HG02798 (cell line): ENCODE results near the gene LRRC8A.

Experiments
- ATAC-seq: cut with Tn5 transposase; IDR thresholded peaks from one replicate; pipeline ENCODE4 v1.9.1; 2021; ENCODE audit warnings: mild to moderate bottlenecking; ENCODE audit not compliant: unreplicated experiment, poor library complexity

The LRRC8A gene

DNA sequence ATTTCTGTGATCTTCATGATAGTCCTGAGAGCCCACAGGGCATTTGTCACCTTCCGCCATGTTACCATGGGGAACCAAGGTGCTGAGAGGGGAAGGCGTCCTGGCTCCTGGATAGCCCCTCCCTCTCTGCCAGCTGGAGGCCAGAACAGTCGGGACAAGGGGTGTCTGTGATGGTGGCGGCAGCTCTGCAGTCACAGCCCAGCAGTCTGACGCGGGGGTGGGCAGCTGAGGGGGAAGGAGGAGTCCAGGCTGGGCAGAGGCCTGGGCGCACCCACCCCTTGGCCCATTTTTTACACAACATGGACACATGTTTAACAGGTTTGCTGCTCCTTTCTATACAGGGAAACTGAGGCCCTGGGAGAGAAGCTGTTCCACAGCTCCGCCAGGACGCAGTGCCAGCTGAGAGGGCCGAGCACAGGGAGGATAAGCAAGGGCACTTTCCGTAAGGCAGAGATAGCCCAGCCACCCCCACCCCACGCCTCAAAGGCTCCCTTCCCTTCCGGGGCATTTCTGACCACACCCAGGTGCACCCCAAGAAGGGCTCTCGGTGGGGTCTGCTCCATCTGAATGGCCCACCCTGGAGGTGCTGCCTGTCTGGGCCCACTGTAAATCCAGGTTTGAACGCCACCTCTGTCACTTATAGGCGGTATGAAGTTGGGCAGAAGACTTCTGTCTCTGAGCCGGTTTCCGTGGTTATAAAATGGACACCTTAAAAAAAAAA is 17.1 kb downstream of the LRRC8A start:
- no peak for ATAC-seq

DNA sequence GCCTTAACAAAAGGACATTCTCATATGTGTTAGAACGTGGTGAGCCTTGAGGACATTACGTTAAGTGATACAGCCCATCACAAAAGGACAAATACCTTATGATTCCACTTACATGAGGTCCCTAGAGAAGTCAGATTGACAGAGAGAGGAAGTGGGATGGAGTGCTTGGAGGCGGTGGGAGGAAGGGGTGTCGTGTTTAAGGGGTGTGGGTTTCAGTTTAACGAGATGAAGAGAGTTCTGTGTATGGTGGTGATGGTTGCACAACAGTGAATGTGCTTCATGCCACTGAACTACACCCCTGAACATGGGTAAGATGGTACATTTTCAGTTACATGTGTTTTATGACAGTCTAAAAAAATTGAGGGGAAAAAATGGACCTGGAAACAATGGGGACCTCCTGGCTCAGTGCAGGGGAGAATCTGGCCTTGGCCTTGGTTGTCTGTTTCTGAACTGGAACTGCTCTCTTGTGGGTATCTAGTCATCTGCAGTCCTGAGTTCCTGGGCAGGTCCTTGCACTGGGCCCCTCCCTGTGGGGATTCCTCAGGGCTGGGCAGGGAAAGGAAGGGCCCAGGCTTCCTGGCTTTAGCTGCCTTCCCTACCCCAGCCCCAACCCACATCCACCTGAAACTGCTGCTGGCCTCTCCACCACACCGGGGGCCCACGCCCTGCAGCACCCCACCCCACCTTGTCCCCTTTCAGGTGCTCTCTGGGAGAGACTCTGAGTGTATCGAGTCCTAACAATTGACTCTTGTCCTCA is 17.8 kb downstream of the LRRC8A start:
- no peak for ATAC-seq

DNA sequence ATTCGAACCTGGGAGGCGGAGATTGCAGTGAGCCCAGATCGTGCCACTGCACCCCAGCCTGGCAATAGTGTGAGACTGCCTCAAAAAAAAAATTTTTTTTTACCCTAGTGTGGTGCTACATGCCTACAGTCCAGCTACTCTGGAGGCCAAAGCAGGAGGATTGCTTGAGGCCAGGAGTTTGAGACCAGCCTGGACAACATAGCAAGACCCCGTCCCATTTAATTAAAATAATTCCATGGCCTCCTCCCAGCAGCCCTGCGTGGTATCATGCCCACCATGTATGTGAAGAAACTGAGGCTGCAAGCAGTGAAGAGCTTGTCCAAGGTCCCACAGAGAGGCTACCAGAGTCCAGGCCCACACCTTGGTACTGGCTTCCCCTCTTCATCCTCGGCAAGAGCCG is 19.4 kb downstream of the LRRC8A start:
- no peak for ATAC-seq

DNA sequence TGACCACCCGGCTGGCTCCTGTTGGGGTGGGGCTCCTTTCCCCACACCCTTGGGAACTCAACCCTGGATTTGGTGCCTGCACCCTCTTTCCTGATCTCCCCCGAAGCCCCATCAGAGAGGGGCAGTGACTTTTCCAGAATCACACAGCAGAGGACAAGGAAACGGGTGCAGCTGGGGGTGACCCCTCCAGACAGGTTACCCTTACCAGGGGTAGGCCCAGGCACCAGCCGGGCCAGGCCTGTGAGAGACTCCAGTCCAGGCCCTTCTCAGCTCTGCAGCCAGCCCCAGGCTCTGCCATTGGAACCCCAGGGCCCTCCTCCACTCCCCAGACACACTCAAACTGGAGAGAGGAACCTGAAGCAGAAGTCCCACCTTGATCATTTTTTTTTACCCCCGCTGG is 19.9 kb downstream of the LRRC8A start:
- ATAC-seq: no peak

DNA sequence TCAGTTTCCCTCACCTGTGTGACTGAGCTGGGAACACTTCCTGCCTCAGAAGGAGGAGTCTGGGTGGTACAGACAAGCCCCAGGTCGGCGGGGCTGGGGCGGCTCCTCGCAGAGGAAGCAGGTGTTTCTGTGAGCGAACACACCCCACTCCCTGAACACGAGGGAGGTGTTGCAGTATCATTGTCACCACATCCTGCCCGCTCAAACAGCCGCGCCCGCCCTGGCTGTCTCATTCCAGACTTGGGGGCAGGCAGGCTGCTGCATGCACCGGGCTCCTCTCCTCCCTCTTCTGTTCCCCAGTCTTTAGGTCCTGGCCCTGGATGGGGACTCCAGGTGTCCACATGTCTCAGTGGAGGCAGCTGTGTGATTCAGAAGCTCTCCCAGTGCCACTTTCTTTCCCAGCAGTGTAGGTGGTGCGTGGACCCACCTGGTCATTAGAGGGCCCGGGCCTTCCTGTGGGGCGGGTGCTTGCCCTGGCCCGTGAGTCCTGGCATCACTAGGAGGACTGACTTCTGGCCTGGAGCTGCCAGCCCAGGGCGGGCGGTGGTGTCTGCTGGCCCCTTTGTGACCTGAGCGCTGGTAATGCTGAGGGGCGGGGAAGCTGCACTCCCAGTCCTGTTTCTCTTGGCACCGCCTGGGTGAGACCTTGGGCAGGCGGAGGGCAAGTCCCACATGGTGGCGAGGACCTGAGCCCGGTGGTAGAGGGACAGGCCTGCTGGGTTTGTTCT is 20.6 kb downstream of the LRRC8A start:
- ATAC-seq: peak; percentile 83

DNA sequence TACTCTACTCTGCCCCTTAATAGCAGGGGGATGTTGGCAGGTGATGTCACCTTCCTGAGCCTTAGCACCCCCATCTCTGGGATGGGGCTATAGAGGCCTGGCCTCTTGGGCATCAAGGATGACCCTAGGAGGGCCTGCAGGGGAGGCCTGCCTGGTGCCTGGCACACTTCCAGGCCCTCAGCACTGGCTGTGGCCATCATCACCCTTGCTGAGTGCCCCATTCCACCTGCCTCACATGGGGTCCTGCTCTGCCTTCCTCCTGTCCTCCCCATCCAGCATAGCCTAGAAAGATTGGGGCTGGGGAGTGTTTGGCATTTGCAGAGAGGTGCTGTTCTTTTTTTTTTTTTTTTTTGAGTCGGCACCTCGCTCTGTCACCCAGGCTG is 21.1 kb downstream of the LRRC8A start:
- ATAC-seq: no peak

DNA sequence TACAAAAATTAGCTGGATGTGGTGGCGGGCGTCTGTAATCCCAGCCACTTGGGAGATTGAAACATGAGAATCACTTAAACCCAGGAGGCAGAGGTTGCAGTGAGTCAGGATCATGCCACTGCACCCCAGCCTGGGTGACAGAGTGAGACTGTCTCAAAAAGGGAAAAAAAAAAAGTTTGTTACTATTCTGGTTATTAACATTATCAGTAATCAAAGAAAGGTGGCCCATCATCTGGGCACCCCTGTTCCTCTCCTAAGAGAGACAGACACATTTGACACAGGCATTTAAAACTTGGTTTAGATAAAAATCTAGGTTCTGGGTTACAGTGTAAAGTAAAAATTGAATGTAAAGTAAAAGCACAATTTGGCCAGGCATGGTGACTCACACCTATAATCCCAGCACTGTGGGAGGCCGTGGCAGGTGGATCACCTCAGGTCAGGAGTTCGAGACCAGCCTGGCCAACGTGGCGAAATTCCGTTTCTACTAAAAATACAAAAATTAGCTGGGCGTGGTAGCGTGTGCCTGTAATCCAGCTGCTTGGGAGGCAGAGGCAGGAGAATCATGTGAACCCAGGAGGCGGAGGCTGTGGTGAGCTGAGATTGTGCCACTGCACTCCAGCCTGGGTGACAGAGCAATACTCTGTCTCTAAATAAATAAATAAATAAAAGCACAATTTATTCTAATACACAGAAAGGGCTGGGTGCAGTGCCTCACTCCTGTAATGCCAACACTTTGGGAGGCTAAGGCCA is 22.1 kb downstream of the LRRC8A start:
- no peak for ATAC-seq

DNA sequence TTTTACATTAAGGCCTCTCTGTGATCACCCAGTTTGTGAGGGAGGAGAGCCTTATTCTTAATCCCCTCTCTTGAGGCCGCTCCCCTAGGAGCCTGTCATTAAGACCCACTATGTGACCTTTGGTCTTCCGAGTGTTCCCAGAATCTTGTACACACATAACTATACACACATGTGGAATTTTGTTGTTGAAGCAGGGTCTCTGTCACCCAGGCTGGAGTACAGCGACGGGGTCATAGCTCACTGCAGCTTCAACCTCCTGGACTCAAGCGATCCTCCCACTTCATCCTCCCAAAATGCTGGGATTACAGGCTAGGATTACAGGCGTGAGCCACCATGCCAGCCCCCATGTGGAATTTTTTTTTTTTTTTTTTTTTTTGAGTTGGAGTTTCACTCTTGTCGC is 24.0 kb downstream of the LRRC8A start:
- ATAC-seq: no peak

DNA sequence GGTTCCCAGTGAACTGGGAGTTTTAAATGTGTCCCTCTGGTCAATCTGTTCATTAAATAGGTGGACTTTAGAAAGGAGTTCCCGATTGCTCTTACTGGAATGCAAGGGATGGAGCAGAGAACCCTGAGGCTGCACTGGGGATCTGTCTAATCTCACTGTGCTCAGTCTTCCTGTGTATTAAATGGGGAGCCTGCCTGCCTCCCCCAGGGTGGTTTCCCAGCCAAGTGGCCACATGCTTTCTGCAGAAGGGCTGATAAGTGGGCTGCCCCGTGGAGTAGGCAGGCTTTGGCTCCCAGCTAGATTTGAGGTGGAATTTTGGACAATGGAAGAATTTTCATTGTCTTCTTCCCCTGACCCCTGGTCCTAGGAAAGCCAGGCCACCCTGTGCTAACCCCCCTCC is 24.8 kb downstream of the LRRC8A start:
- ATAC-seq: no peak

DNA sequence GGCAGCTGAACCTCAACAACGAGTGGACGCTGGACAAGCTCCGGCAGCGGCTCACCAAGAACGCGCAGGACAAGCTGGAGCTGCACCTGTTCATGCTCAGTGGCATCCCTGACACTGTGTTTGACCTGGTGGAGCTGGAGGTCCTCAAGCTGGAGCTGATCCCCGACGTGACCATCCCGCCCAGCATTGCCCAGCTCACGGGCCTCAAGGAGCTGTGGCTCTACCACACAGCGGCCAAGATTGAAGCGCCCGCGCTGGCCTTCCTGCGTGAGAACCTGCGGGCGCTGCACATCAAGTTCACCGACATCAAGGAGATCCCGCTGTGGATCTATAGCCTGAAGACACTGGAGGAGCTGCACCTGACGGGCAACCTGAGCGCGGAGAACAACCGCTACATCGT is 26.4 kb downstream of the LRRC8A start:
- ATAC-seq: no peak

DNA sequence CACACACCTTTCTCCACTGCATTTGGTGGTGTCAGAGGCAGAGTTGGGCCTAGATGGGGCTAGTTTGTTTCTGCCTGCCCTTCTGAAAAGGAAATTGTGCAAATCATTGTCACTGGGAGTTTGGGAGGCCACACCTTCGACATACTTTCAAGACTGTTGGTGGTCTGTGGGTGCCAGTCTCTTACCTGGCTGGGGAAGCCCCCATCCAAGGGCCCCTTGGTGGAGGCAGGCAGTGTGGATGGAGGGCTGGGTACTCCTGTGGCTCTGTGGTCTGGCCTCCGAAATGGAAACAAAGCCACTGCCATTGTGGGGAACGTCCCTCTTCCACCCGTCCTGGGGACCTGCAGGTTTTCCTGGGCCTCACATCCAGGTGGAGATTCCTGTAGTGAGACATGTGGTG is 27.9 kb downstream of the LRRC8A start:
- no peak for ATAC-seq

DNA sequence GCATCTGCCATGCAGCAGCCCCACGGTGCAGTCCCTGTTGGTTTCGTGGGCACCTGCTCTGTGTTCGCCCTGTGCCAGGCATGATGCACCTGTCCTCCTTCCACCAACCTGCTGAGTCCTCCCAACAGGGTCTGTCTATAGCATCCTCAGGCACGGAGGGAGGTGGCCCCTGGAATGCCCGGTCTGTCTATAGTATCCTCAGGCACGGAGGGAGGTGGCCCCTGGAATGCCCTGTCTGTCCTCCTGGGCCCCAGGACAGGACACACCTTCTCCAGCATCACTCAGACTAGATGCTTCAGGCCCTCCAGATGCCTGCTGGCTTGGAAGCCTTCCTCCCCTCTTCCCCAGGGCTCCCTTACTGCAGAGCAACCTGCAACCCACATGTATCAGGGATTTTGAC is 29.0 kb downstream of the LRRC8A start:
- ATAC-seq: no peak

DNA sequence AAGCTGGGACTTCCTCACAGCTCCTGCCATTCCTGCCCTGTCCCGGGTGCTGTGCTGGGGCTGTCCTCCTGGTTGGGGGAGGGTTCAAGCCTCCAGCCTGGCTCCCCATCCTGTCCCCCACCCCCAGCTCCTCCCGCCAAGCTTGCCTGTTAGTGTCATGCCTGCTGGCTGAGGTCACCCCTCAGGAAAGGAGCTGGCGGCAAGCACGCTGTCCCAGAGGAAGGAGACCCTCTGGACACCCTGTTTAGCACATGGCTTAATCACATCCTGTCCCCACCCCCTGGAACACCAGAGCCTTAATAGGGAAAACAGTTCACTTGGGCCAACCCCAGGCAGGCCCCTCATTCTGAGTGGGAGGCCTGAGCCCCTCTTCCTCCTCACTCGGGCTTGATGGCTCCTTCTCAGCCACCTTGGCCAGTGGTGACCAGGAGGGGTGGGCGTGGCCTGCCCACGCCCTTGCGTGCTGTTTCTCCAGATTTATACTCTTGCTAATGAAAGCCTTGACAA is 29.6 kb downstream of the LRRC8A start:
- no peak for ATAC-seq

DNA sequence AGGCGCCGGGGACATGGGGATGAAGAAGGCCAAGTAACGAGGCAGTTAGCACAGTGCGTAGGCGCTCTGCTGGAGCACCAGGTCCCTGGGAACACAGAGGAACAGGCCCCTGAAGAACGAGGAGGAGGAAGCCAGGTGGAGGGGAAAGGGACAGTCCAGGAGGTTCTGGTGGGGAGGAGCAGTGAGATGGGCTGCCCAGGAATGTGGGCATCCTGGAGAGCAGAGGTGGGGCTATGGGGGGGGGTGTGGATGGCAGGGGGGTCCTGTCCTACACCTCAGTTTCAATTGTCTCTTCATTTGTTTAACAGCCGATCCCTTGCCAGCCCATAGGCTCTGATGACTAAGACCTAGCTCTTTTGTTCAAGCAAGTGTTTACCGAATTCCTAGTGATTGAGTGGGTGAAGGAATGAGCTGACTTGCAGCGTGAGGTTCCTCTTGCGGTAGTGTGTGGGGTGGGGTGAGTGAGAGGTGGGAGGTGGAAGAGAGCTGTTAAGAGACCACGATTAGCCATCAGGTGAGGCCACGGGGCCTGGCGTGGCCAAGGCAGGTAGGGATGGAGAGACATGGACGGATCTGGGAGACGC is 30.4 kb downstream of the LRRC8A start:
- no peak for ATAC-seq

DNA sequence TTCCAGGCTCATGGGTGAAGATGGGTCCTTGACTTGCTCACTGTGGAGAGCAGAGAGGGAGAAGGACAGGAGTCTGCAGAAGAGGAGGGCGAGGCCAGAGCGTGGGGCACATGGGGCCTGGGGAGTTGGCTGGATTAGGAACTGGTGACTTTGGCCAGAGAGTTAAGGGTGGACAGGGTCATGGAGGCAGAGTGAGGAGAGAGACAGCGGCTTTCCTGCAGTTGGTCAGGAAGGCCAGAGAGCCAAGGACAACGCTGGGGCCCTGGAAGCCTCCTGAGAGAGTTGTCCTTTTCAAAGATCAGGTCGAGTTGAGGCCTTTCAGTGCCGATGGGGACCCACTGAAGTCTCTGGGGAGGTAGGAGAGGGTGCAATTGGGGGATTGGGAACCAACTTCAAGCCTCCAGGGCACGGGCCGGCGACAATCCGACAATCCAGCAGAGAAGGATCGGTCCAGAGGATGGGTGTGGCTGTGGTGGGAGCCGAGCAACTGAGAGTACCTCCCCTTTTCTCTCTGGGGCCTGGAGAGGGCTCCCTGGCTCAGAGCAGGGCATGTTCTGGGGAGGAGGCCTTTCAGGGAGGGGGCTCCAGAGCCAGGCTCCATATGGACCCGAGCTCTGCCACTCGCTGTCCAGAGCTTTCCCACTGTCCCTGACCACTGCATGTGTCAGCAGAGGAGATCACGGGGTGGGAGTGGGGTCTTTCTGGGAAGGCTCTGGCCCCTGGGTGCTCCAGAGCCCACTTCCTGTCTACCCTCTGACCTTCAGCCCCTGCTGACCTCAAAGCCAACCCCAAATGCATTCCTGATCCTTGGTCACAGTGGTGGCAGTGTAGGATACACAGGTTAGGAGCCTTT is 31.3 kb downstream of the LRRC8A start:
- no peak for ATAC-seq

DNA sequence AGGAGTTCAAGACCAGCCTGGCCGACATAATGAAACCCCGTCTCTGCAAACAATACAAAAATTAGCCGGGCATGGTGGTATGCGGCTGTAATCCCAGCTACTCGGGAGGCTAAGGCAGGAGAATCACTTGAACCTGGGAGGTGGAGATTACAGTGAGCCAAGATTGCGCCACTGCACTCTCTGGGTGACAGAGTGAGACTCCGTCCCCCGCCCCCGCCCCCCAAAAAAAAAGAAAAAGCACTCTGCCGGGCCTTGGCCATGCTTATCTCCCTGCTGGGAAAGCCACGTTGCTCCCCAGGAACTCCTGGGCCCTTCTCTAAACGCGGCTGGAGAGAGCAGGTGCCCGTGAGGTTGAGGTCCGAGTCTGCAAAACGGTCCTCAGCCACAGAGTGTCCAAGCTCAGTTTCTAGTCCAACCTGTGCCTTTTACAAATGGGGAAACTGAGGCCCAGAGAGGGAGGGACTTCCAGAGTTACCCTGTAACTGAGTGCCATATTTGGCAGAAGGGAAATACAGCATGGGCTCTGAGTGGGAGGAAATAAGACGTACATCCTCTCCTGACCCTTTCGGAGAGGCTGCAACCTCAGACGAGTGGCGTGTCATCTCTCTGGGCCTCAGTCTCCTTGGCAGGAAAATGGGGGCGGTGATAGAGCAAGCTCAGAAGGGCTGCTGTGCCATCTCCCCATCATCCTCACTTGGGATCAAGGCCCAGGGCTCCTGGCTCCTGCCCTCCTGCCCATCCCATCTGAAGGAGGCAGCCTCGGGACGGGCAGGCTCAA is 32.3 kb downstream of the LRRC8A start:
- no peak for ATAC-seq

DNA sequence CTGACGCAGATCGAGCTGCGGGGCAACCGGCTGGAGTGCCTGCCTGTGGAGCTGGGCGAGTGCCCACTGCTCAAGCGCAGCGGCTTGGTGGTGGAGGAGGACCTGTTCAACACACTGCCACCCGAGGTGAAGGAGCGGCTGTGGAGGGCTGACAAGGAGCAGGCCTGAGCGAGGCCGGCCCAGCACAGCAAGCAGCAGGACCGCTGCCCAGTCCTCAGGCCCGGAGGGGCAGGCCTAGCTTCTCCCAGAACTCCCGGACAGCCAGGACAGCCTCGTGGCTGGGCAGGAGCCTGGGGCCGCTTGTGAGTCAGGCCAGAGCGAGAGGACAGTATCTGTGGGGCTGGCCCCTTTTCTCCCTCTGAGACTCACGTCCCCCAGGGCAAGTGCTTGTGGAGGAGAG is 34.3 kb downstream of the LRRC8A start:
- ATAC-seq: no peak

DNA sequence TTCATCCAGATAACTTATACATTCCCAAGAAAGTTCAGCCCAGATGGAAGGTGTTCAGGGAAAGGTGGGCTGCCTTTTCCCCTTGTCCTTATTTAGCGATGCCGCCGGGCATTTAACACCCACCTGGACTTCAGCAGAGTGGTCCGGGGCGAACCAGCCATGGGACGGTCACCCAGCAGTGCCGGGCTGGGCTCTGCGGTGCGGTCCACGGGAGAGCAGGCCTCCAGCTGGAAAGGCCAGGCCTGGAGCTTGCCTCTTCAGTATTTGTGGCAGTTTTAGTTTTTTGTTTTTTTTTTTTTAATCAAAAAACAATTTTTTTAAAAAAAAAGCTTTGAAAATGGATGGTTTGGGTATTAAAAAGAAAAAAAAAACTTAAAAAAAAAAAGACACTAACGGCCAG is 34.8 kb downstream of the LRRC8A start:
- ATAC-seq: no peak
